Panc1 (cell line): ENCODE results near the gene RNF34. TPM values are rescaled to one million over a fixed set of nuclear protein-coding genes. Genes with fewer than 3 reads are reported as not detected.

ENCODE experiments used
- ATAC-seq: fragments of 200-7000 bp; cut with Tn5 transposase; 2 replicates; pipeline ENCODE4 v1.9.1; 2020; ENCODE audit warnings: mild to moderate bottlenecking, moderate library complexity
- BruUV-seq: library from RNA; stranded (reverse); fragments of 400-500 nt; replicated peaks from 2 replicates; lab custom pipeline; 2021; lab: Mats Ljungman, UMichigan
- CTCF ChIA-PET: fragments of 300-600 bp; sonication (Branson Sonifier 250); formaldehyde crosslinking; loops from one replicate; lab custom pipeline; 2022; ENCODE audit warnings: antibody characterized with exemption; lab: Charles Lee
- POLR2A ChIA-PET: fragments of 300-600 bp; sonication (Branson Sonifier 250); formaldehyde crosslinking; loops from one replicate; lab custom pipeline; 2022; ENCODE audit warnings: antibody characterized with exemption; lab: Charles Lee
- DNase-seq: peaks from one replicate; pipeline ENCODE4 v3.0.0-alpha.2; 2010; ENCODE audit warnings: low read depth, low spot score
- H3K27ac ChIP-seq: 2 replicates; pipeline ENCODE4 v1.5.1; 2011; ENCODE audit warnings: mild to moderate bottlenecking, low read length, inconsistent platforms
- H3K27me3 ChIP-seq: fragments of 200-500 bp; sonication (Bioruptor generic); 2 replicates; pipeline ENCODE4 v1.6.0; 2014; ENCODE audit warnings: low read length, inconsistent platforms; ENCODE audit not compliant: control insufficient read depth, insufficient read depth
- H3K36me3 ChIP-seq: fragments of 200-500 bp; sonication (Bioruptor generic); 2 replicates; pipeline ENCODE4 v1.5.1; 2014; ENCODE audit warnings: inconsistent platforms, mild to moderate bottlenecking, low read length, moderate library complexity; ENCODE audit not compliant: control insufficient read depth, insufficient read depth
- H3K4me1 ChIP-seq: 2 replicates; pipeline ENCODE4 v1.5.1; 2011; ENCODE audit warnings: inconsistent platforms, mild to moderate bottlenecking, low read length, moderate library complexity; ENCODE audit not compliant: control insufficient read depth, insufficient read depth
- H3K4me3 ChIP-seq, 2 experiments: 2 replicates each; pipeline ENCODE4 v1.5.1; 2011 to 2012; ENCODE audit warnings: low read depth in 2 of 2, low read length in 2 of 2, mild to moderate bottlenecking in 2 of 2, inconsistent platforms in 1 of 2, moderate library complexity in 1 of 2
- H3K9me3 ChIP-seq: fragments of 200-500 bp; sonication (Bioruptor generic); 2 replicates; pipeline ENCODE4 v1.5.1; 2014; ENCODE audit warnings: low read depth, mild to moderate bottlenecking, inconsistent platforms, low read length, moderate library complexity; ENCODE audit not compliant: control insufficient read depth, insufficient read depth
- CTCF ChIP-seq: fragments of 450-650 bp; IDR thresholded peaks from 2 replicates; pipeline ENCODE4 v1.5.1; 2017; ENCODE audit warnings: mild to moderate bottlenecking
- POLR2AphosphoS5 ChIP-seq: IDR thresholded peaks from 2 replicates; pipeline ENCODE4 v1.6.1; 2012; ENCODE audit warnings: mild to moderate bottlenecking, low read depth, low read length, moderate library complexity
- REST ChIP-seq, 2 experiments: IDR thresholded peaks; 2 replicates each; pipeline ENCODE4 v1.6.1; 2011 to 2012; ENCODE audit warnings: low read depth in 2 of 2, control low read depth in 1 of 2, low read length in 1 of 2, mild to moderate bottlenecking in 1 of 2, moderate library complexity in 1 of 2; ENCODE audit not compliant: insufficient read depth in 1 of 2
- SIN3A ChIP-seq: IDR thresholded peaks from 2 replicates; pipeline ENCODE4 v1.6.1; 2012; ENCODE audit warnings: low read depth, mild to moderate bottlenecking, low read length, moderate library complexity, borderline replicate concordance; ENCODE audit not compliant: insufficient read depth
- TCF7L2 ChIP-seq: IDR thresholded peaks from 2 replicates; pipeline ENCODE4 v1.6.1; 2011; ENCODE audit warnings: mild to moderate bottlenecking, low read depth, low read length, inconsistent platforms
- in situ Hi-C: cut with HindIII; loops from 2 replicates; pipeline ENCODE4 v1.10.0; 2016; ENCODE audit warnings: low sequenced_read_pairs, low pct_unique_long_range_greater_than_20kb
- intact Hi-C: fragments of 100-400 bp; cut with micrococcal nuclease; formaldehyde crosslinking; loops from one replicate; pipeline ENCODE4 v1.10.0; 2022; ENCODE audit not compliant: unreplicated experiment
- total RNA-seq: library from RNA; stranded (reverse); gene quantifications from one replicate; pipeline ENCODE4 v1.2.1, GENCODE V29; 2021; ENCODE audit not compliant: unreplicated experiment

RNF34 gene
- total RNA-seq, 1 experiment from 2014 or later: 52.4 TPM

GRCh38 chr12:121379945-121380344 lies 20.0 kb upstream of the RNF34 start:
- no TSS peak for BruUV-seq
- Histone ChIP-seq H3K4me1 (no peaks in the 10 kb centered on the region), H3K4me3 (no peak overlapping the region), H3K27me3 (no peaks in the 10 kb centered on the region), H3K27ac (no peak overlapping the region), H3K36me3 (no peaks in the 10 kb centered on the region), H3K9me3 (no peaks in the 10 kb centered on the region)
- intact Hi-C loops: no loop called here
- in situ Hi-C loops: no loop called here
- DNase-seq (no peak), ATAC-seq (no peak)
- ChIA-PET POLR2A (no interaction called here), CTCF (no interaction called here)
- TF ChIP-seq CTCF: no peak
- no peak for TF ChIP-seq REST (IDR thresholded peaks at IDR 0.05; ENCODE audit: insufficient read depth in 1 of 2, low read depth in 2 of 2, low read length in 1 of 2)

GRCh38 chr12:121383601-121384021 lies 16.3 kb upstream of the RNF34 start:
- POLR2A ChIA-PET: no interaction called here
- CTCF ChIA-PET: interaction anchor here (0.7 kb wide), 2 partner anchors 92 to 875 kb away, joined by 3 to 4 read pairs; no protein-coding TSS in a partner anchor

More at GRCh38 chr12:121383601-121384021, 16.3 kb upstream of the RNF34 start:
- H3K36me3 ChIP-seq: no peaks in the 10 kb centered on the region
- H3K27me3 ChIP-seq: no peaks in the 10 kb centered on the region
- BruUV-seq: no TSS peak
- no peak for ATAC-seq
- no peaks in the 10 kb centered on the region for H3K9me3 ChIP-seq
- TF ChIP-seq CTCF: no peak
- TF ChIP-seq TCF7L2: no peak
- no peak for TF ChIP-seq REST (IDR thresholded peaks at IDR 0.05; ENCODE audit: insufficient read depth in 1 of 2, low read depth in 2 of 2, low read length in 1 of 2)
- no peak for TF ChIP-seq SIN3A
- TF ChIP-seq POLR2AphosphoS5: no peak
- no peak overlapping the region for H3K4me3 ChIP-seq
- intact Hi-C loops (no loop called here), in situ Hi-C loops (no loop called here)
- no peak for DNase-seq
- no peak overlapping the region for H3K27ac ChIP-seq
- no peaks in the 10 kb centered on the region for H3K4me1 ChIP-seq
